HepG2 (cell line): ENCODE data around the gene VAMP4. TPM values are rescaled to one million over a fixed set of nuclear protein-coding genes. Genes with fewer than 3 reads are reported as not detected.

Experiments used
- CCAR2 ChIP-seq: fragments of 200-400 bp; formaldehyde crosslinking; optimal IDR thresholded peaks from 2 replicates; pipeline ENCODE3; 2018; ENCODE audit warnings: low read depth, mild to moderate bottlenecking, low read length, moderate library complexity
- HMGA1 ChIP-seq: sonication (generic); formaldehyde crosslinking; conservative IDR thresholded peaks from 2 replicates; pipeline ENCODE4 v1.4.0; 2020; ENCODE audit warnings: missing genetic modification reagents
- JDP2 ChIP-seq: sonication (generic); formaldehyde crosslinking; IDR thresholded peaks from 2 replicates; pipeline ENCODE4 v1.8.1; 2022; ENCODE audit warnings: missing genetic modification reagents, borderline replicate concordance
- RBM22 ChIP-seq: fragments of 200-400 bp; formaldehyde crosslinking; optimal IDR thresholded peaks from 2 replicates; pipeline ENCODE3; 2017; ENCODE audit warnings: mild to moderate bottlenecking, low read length, moderate library complexity
- SAP130 ChIP-seq: IDR thresholded peaks from 2 replicates; pipeline ENCODE4 v1.6.1; 2016; ENCODE audit warnings: low read depth
- SOX13 ChIP-seq, 3 experiments: fragments of 450-650 bp in 1 of 3; sonication (generic) in 1 of 3; formaldehyde crosslinking in 1 of 3; IDR thresholded peaks in 2 of 3; conservative IDR thresholded peaks in 1 of 3; 2 replicates each; pipeline versions ENCODE4 v1.5.0 to v1.6.1; 2016 to 2020; ENCODE audit warnings: antibody characterized with exemption in 1 of 3, mild to moderate bottlenecking in 1 of 3, missing compliant biosample characterization in 1 of 3, missing genetic modification reagents in 1 of 3, moderate library complexity in 1 of 3
- TEAD3 ChIP-seq: optimal IDR thresholded peaks from 2 replicates; pipeline ENCODE3; 2016; ENCODE audit warnings: borderline replicate concordance
- XRCC5 ChIP-seq: fragments of 200-400 bp; formaldehyde crosslinking; optimal IDR thresholded peaks from 2 replicates; pipeline ENCODE3; 2017; ENCODE audit warnings: mild to moderate bottlenecking, low read length
- ZBTB1 ChIP-seq: sonication (generic); formaldehyde crosslinking; IDR thresholded peaks from 2 replicates; pipeline ENCODE4 v1.4.0; 2020; ENCODE audit warnings: missing genetic modification reagents, borderline replicate concordance
- ZFP37 ChIP-seq: sonication (generic); formaldehyde crosslinking; IDR thresholded peaks from 2 replicates; pipeline ENCODE4 v1.4.0; 2020; ENCODE audit warnings: missing genetic modification reagents, borderline replicate concordance
- ZNF124 ChIP-seq: sonication (generic); formaldehyde crosslinking; IDR thresholded peaks from 2 replicates; pipeline ENCODE4 v1.4.0; 2020; ENCODE audit warnings: missing genetic modification reagents
- ZNF160 ChIP-seq: sonication (generic); formaldehyde crosslinking; IDR thresholded peaks from 2 replicates; pipeline ENCODE4 v1.8.0; 2022; ENCODE audit warnings: mild to moderate bottlenecking, inconsistent platforms, missing genetic modification reagents
- ZNF235 ChIP-seq: sonication (generic); formaldehyde crosslinking; IDR thresholded peaks from 2 replicates; pipeline ENCODE4 v1.8.1; 2023; ENCODE audit warnings: mild to moderate bottlenecking, missing genetic modification reagents, borderline replicate concordance
- ZNF292 ChIP-seq: sonication (generic); formaldehyde crosslinking; IDR thresholded peaks from 2 replicates; pipeline ENCODE4 v1.8.1; 2022; ENCODE audit warnings: mild to moderate bottlenecking, low read depth, missing genetic modification reagents, borderline replicate concordance
- ZNF441 ChIP-seq: sonication (generic); formaldehyde crosslinking; IDR thresholded peaks from 2 replicates; pipeline ENCODE4 v1.7.0; 2021; ENCODE audit warnings: missing genetic modification reagents, borderline replicate concordance
- ZNF605 ChIP-seq: sonication (generic); formaldehyde crosslinking; IDR thresholded peaks from 2 replicates; pipeline ENCODE4 v1.8.0; 2022; ENCODE audit warnings: mild to moderate bottlenecking, missing genetic modification reagents
- ZNF614 ChIP-seq: IDR thresholded peaks from 2 replicates; pipeline ENCODE4 v1.6.1; 2018; ENCODE audit warnings: missing biosample characterization, missing genetic modification reagents, inconsistent platforms, borderline replicate concordance
- ZNF839 ChIP-seq: sonication (generic); formaldehyde crosslinking; IDR thresholded peaks from 2 replicates; pipeline ENCODE4 v1.4.0; 2020; ENCODE audit warnings: missing genetic modification reagents, mild to moderate bottlenecking, borderline replicate concordance
- ZSCAN12 ChIP-seq: sonication (generic); formaldehyde crosslinking; IDR thresholded peaks from 2 replicates; pipeline ENCODE4 v1.9.0; 2021; ENCODE audit warnings: mild to moderate bottlenecking, missing genetic modification reagents
- polyA plus RNA-seq, 8 experiments: library from polyadenylated mRNA; depleted of rRNA in 3 of 8; stranded (reverse) in 7 of 8; unstranded in 1 of 8; fragments of >200 nt; fragmentation: Illumina TruSeq in 4 of 8; extraction: Trizol in 4 of 8; gene quantifications; 2 replicates each; pipeline versions ENCODE4 v1.2.1 to v1.2.3, GENCODE V29; 2011 to 2016; ENCODE audit warnings: low read depth in 4 of 8, missing spikeins in 1 of 8, mixed read lengths in 1 of 8; ENCODE audit not compliant: insufficient read depth in 1 of 8
- total RNA-seq, 5 experiments: library from RNA; depleted of rRNA; stranded (reverse); fragments of >200 nt; fragmentation: Illumina TruSeq; extraction: Trizol; gene quantifications; 2 replicates each; pipeline ENCODE4 v1.2.3, GENCODE V29; 2016; ENCODE audit warnings: low read depth in 1 of 5
- TF ChIP-seq, protein P1 (sequence below): sonication (generic); formaldehyde crosslinking; IDR thresholded peaks from 2 replicates; pipeline ENCODE4 v1.9.0; 2021; ENCODE audit warnings: mild to moderate bottlenecking, missing genetic modification reagents
- TF ChIP-seq, protein P2 (sequence below): sonication (generic); formaldehyde crosslinking; IDR thresholded peaks from 2 replicates; pipeline ENCODE4 v1.8.0; 2022; ENCODE audit warnings: missing genetic modification reagents, low read depth, mild to moderate bottlenecking, borderline replicate concordance
- TF ChIP-seq, protein P3 (sequence below): sonication (generic); IDR thresholded peaks from 2 replicates; pipeline ENCODE4 v1.6.1; 2016; ENCODE audit warnings: low read depth, borderline replicate concordance

The VAMP4 gene
- total and polyA plus RNA-seq, 2 of the 13 experiments (the other 11 are each of a cell fraction or from before 2014, with no cell fraction given): 1.4 to 2.0 TPM

GRCh38 chr1:171741872-171742576 is at the start of gene VAMP4 (continued):
- TF ChIP-seq, protein P1, sequence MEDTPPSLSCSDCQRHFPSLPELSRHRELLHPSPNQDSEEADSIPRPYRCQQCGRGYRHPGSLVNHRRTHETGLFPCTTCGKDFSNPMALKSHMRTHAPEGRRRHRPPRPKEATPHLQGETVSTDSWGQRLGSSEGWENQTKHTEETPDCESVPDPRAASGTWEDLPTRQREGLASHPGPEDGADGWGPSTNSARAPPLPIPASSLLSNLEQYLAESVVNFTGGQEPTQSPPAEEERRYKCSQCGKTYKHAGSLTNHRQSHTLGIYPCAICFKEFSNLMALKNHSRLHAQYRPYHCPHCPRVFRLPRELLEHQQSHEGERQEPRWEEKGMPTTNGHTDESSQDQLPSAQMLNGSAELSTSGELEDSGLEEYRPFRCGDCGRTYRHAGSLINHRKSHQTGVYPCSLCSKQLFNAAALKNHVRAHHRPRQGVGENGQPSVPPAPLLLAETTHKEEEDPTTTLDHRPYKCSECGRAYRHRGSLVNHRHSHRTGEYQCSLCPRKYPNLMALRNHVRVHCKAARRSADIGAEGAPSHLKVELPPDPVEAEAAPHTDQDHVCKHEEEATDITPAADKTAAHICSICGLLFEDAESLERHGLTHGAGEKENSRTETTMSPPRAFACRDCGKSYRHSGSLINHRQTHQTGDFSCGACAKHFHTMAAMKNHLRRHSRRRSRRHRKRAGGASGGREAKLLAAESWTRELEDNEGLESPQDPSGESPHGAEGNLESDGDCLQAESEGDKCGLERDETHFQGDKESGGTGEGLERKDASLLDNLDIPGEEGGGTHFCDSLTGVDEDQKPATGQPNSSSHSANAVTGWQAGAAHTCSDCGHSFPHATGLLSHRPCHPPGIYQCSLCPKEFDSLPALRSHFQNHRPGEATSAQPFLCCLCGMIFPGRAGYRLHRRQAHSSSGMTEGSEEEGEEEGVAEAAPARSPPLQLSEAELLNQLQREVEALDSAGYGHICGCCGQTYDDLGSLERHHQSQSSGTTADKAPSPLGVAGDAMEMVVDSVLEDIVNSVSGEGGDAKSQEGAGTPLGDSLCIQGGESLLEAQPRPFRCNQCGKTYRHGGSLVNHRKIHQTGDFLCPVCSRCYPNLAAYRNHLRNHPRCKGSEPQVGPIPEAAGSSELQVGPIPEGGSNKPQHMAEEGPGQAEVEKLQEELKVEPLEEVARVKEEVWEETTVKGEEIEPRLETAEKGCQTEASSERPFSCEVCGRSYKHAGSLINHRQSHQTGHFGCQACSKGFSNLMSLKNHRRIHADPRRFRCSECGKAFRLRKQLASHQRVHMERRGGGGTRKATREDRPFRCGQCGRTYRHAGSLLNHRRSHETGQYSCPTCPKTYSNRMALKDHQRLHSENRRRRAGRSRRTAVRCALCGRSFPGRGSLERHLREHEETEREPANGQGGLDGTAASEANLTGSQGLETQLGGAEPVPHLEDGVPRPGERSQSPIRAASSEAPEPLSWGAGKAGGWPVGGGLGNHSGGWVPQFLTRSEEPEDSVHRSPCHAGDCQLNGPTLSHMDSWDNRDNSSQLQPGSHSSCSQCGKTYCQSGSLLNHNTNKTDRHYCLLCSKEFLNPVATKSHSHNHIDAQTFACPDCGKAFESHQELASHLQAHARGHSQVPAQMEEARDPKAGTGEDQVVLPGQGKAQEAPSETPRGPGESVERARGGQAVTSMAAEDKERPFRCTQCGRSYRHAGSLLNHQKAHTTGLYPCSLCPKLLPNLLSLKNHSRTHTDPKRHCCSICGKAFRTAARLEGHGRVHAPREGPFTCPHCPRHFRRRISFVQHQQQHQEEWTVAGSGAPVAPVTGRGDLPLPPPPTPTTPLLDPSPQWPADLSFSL (CRISPR knock-in tag): no peak
- TF ChIP-seq ZNF839: no peak
- TF ChIP-seq ZFP37 (CRISPR knock-in tag): 0 out of 2 replicates have a peak, but pooled peaks have one; percentile 40
- TF ChIP-seq ZNF235 (CRISPR knock-in tag): no peak
- no peak for TF ChIP-seq ZNF160 (CRISPR knock-in tag)
- TF ChIP-seq, protein P2, sequence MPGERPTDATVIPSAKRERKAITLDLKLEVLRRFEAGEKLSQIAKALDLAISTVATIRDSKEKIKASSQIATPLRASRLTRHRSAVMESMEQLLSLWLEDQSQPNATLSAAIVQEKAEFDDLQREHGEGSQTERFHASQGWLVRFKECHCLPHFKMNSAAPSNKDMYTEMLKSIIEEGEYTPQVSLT (CRISPR knock-in tag): no peak
- TF ChIP-seq ZNF124: peak; percentile 54
- TF ChIP-seq ZNF614 (CRISPR knock-in tag): peak; percentile 77; the same call in 1 of the 2 replicates
- TF ChIP-seq ZSCAN12: 0 out of 2 replicates have a peak, but pooled peaks have one; percentile 25
- TF ChIP-seq, protein P3, sequence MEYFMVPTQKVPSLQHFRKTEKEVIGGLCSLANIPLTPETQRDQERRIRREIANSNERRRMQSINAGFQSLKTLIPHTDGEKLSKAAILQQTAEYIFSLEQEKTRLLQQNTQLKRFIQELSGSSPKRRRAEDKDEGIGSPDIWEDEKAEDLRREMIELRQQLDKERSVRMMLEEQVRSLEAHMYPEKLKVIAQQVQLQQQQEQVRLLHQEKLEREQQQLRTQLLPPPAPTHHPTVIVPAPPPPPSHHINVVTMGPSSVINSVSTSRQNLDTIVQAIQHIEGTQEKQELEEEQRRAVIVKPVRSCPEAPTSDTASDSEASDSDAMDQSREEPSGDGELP: no peak
- TF ChIP-seq RBM22: no peak
- TF ChIP-seq ZNF605: peak; percentile 74
- no peak for TF ChIP-seq ZBTB1 (CRISPR knock-in tag)
- TF ChIP-seq XRCC5: peak; percentile 99
- TF ChIP-seq SAP130: peak; percentile 81
- no peak for TF ChIP-seq ZNF441 (CRISPR knock-in tag)
- TF ChIP-seq TEAD3 (CRISPR knock-in tag): no peak
- TF ChIP-seq HMGA1 (CRISPR knock-in tag): no peak
- no peak for TF ChIP-seq ZNF292 (CRISPR knock-in tag)
- no peak for TF ChIP-seq JDP2
- no peak for TF ChIP-seq CCAR2
- no peak for TF ChIP-seq SOX13 (IDR thresholded peaks at IDR 0.05)
- peak in 1 of 2 experiments; percentile 52; a peak in 2 of 4 replicates for TF ChIP-seq SOX13 (CRISPR knock-in tag; conservative IDR thresholded peaks at IDR 0.05 in 1 of 2, IDR thresholded peaks at IDR 0.05 in 1 of 2)
